Lung microvascular endothelial cell (primary cell): ENCODE results near the gene MFAP1. TPM values are rescaled to one million over a fixed set of nuclear protein-coding genes. Genes with fewer than 3 reads are reported as not detected.
"Not testable (repeated sequence)": the region's sequence is repeated elsewhere in the genome, so short reads cannot be mapped to it uniquely, and the experiment has no call there.

Source experiments
- DNase-seq, 2 donors: peaks; one replicate each; pipeline versions ENCODE4 v3.0.0 to v3.0.0-alpha.2; 2010; ENCODE audit warnings: low read depth in 2 of 2
- total RNA-seq: library from RNA; depleted of rRNA; stranded (reverse); fragments of >200 nt; gene quantifications from 2 replicates; pipeline ENCODE4 v1.2.1, GENCODE V29; 2014

Gene MFAP1
- 14.4 and 20.8 TPM in 2 replicates for total RNA-seq

GRCh38 chr15:43824302-43825246 is at the start of gene MFAP1:
Gene MFAP1, minus strand, starts transcription at chr15:43824690. Its CDS starts 121 bp downstream, at chr15:43824569.
- peak; percentile 98 for DNase-seq

- no peak for DNase-seq
Observed at GRCh38 chr15:43873651-43874050, 49.2 kb upstream of the MFAP1 start.

- DNase-seq: peak; percentile 77 to 81
Observed at GRCh38 chr15:43872416-43873020, 48.0 kb upstream of the MFAP1 start.

- DNase-seq: no peak
Observed at GRCh38 chr15:43871835-43872234, 47.3 kb upstream of the MFAP1 start.

GRCh38 chr15:43868406-43868805 is 43.9 kb upstream of the MFAP1 start:
- DNase-seq: no peak

GRCh38 chr15:43867096-43867495 is 42.6 kb upstream of the MFAP1 start:
- DNase-seq: no peak

GRCh38 chr15:43866636-43867035 is 42.1 kb upstream of the MFAP1 start:
- not testable (repeated sequence) for DNase-seq

GRCh38 chr15:43859546-43859945 is 35.1 kb upstream of the MFAP1 start:
- no peak for DNase-seq

GRCh38 chr15:43854801-43855200 is 30.3 kb upstream of the MFAP1 start:
- peak in 1 of 2 donors; percentile 7 for DNase-seq

- DNase-seq: no peak
Observed at GRCh38 chr15:43852607-43853006, 28.1 kb upstream of the MFAP1 start.

GRCh38 chr15:43851251-43851650 is 26.8 kb upstream of the MFAP1 start:
- no peak for DNase-seq

- DNase-seq: no peak
Observed at GRCh38 chr15:43845421-43845820, 20.9 kb upstream of the MFAP1 start.

GRCh38 chr15:43832485-43832884 is 8.0 kb upstream of the MFAP1 start:
- not testable (repeated sequence) for DNase-seq

- DNase-seq: not testable (repeated sequence)
Observed at GRCh38 chr15:43831519-43832052, 7.1 kb upstream of the MFAP1 start.

GRCh38 chr15:43830691-43831275 is 6.3 kb upstream of the MFAP1 start:
- DNase-seq: not testable (repeated sequence)

- DNase-seq: not testable (repeated sequence)
Observed at GRCh38 chr15:43829951-43830540, 5.6 kb upstream of the MFAP1 start.

GRCh38 chr15:43828061-43828657 is 3.7 kb upstream of the MFAP1 start:
- peak in 1 of 2 donors; percentile 16 for DNase-seq

- DNase-seq: peak; percentile 37 to 87
Observed at GRCh38 chr15:43826508-43827341, 2.2 kb upstream of the MFAP1 start, which contains the start of gene WDR76. Gene WDR76, plus strand, starts transcription at chr15:43827002. Its CDS starts 31 bp downstream, at chr15:43827033.

GRCh38 chr15:43826029-43826507 is 1.6 kb upstream of the MFAP1 start:
- DNase-seq: no peak

- DNase-seq: not testable (repeated sequence)
Observed at GRCh38 chr15:43825305-43825704, 815 bp upstream of the MFAP1 start.
